ENCODE results near the gene FSCN2. TPM values are rescaled to one million over a fixed set of nuclear protein-coding genes. Genes with fewer than 3 reads are reported as not detected.

The FSCN2 gene
- total and polyA plus RNA-seq, 2 of the 4 experiments (the other 2 are of a cell fraction), result 0.18 to 0.84 TPM

DNA sequence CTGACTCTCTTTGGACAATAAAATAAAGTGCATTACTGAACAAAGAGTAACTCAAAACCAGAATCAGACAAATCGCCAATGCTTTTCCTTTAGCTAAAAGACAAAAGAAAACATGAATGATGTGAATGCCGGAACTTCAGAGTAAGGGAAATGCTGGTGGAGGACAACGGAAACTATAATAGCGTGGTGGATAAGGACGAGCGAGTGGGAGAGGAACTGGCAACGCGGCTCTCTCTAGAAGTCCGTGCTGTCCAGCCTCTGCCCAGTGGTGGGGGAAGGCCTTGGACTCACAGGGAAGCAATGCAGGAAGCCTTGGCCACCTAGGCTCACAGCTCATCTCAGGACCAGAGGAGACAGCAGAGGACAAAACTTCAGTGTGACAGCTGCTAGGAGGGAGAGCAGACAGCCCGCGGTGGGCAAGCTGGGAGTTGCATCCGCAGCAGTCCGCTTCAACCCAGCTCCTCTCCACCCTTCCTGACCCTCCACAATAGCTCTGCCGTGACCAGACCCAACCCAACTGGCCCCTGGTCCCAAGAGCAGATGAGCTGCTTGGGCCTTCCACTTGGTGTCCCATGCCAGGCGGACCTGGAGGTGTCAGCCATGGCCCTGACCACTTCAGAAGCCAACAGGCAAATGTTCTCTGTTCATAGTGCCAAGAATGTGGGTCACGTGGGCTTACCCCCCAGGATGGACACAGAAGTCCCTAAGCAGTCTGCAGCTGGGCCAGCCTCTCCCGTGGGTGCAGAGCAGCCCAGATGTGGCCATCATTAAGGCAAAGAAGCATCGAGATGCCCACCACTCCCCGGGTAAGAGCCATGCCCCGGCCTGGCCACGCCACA is 29.3 kb downstream of the FSCN2 start:
- Histone ChIP-seq H2BK15ac (ENCODE audit: low read depth, low read length) (no peak overlapping the region), H3K9ac (ENCODE audit: low read depth, low read length) (no peak overlapping the region), H3K23ac (ENCODE audit: low read depth, low read length) (no peak overlapping the region), H3K14ac (replicated peaks; ENCODE audit: low read depth, low read length) (no peak overlapping the region), H4K8ac (ENCODE audit: low read depth in 2 of 2, low read length in 2 of 2) (no peak overlapping the region; a peak in 1 of 4 replicates), H4K5ac (ENCODE audit: low read depth, low read length) (no peak overlapping the region), H2BK20ac (ENCODE audit: low read depth, low read length) (no peak overlapping the region), H3K27ac (ENCODE audit: insufficient read depth, low read length) (no peak overlapping the region), H3K4ac (ENCODE audit: low read depth, low read length) (no peak overlapping the region), H2BK5ac (ENCODE audit: low read depth, low read length, poor library complexity, severe bottlenecking) (no peak overlapping the region), H3K79me1 (ENCODE audit: low read depth in 1 of 2, low read length in 2 of 2) (peaks cover 8 to 76% of the 10 kb centered on the region in 2 experiments), H3K27me3 (ENCODE audit: control insufficient read depth, insufficient read depth, low read length) (no peaks in the 10 kb centered on the region), H2AFZ (replicated peaks; ENCODE audit: low read length, poor library complexity) (no peak overlapping the region), H3K9me1 (ENCODE audit: insufficient read depth, low read length) (peaks cover 12% of the 10 kb centered on the region), H3K4me3 (ENCODE audit: insufficient read depth, low read depth, low read length) (no peak overlapping the region), H2BK120ac (ENCODE audit: low read depth, low read length) (no peak overlapping the region), H4K91ac (ENCODE audit: insufficient read depth, low read depth, low read length) (no peak overlapping the region), H3K4me2 (ENCODE audit: low read depth, low read length) (no peak overlapping the region), H2AK5ac (ENCODE audit: low read depth, low read length) (0 out of 2 replicates have a peak overlapping the region, but pooled peaks have one; percentile 0), H3K4me1 (ENCODE audit: control insufficient read depth, insufficient read depth, low read length) (peaks cover 17% of the 10 kb centered on the region), H3K9me3 (ENCODE audit: control insufficient read depth, insufficient read depth, low read length) (no peaks in the 10 kb centered on the region), H3K56ac (ENCODE audit: extremely low read depth, insufficient read depth, low read length) (no peak overlapping the region), H2AK9ac (replicated peaks; ENCODE audit: low read depth, low read length, poor library complexity) (no peak overlapping the region), H3K36me3 (ENCODE audit: control insufficient read depth, insufficient read depth, low read length) (peaks cover 37% of the 10 kb centered on the region), H4K20me1 (ENCODE audit: insufficient read depth, low read length) (peaks cover 31% of the 10 kb centered on the region), H3K18ac (ENCODE audit: low read depth, low read length) (no peak overlapping the region)
- WGBS, 2 experiments (ENCODE audit: extremely low coverage in 2 of 2, insufficient read length in 1 of 2), result 99% methylated on average over 12 of the region's 21 CpGs; no CpG with 5 or more reads in 1 of the 2 experiments
- in situ Hi-C loops (cut with MboI; ENCODE audit: low sequenced_read_pairs) (no loop called here), dilution Hi-C loops (cut with HindIII; ENCODE audit: low sequenced_read_pairs, unreplicated experiment) (no loop called here), intact Hi-C loops (cut with micrococcal nuclease) (no loop called here)
- no peak for ATAC-seq (ENCODE audit: low read depth)
- POLR2A ChIA-PET (ENCODE audit: unreplicated experiment), result interaction anchor here (0.5 kb wide), 2 partner anchors 37 to 43 kb away, joined by 3 read pairs; no protein-coding TSS in a partner anchor
- CTCF ChIA-PET, result interaction anchor here (0.9 kb wide), 1 partner anchor 42 kb away, joined by 4 read pairs; no protein-coding TSS in a partner anchor
- no TSS peak for BruUV-seq (replicated peaks)
- DNase-seq, result no peak
- TF ChIP-seq MAFK (IDR thresholded peaks at IDR 0.05; ENCODE audit: low read depth, low read length), result no peak
- TF ChIP-seq RAD21 (IDR thresholded peaks at IDR 0.05; ENCODE audit: low read length), result no peak
- TF ChIP-seq CEBPB (IDR thresholded peaks at IDR 0.05; ENCODE audit: low read depth, low read length), result no peak
- no peak for TF ChIP-seq CHD1 (IDR thresholded peaks at IDR 0.05; ENCODE audit: low read depth, low read length)
- no peak for TF ChIP-seq CTCF (conservative IDR thresholded peaks at IDR 0.05; ENCODE audit: low read depth, low read length)
- no peak for TF ChIP-seq BHLHE40 (IDR thresholded peaks at IDR 0.05; ENCODE audit: low read depth, low read length)
- no peak for TF ChIP-seq RCOR1 (IDR thresholded peaks at IDR 0.05; ENCODE audit: insufficient replicate concordance, low read length)
- TF ChIP-seq MAZ (IDR thresholded peaks at IDR 0.05; ENCODE audit: borderline replicate concordance, low read depth, low read length), result no peak
- TF ChIP-seq POLR2A (IDR thresholded peaks at IDR 0.05; ENCODE audit: low read depth, low read length), result no peak
- TF ChIP-seq RFX5 (IDR thresholded peaks at IDR 0.05; ENCODE audit: low read depth, low read length), result no peak
- no peak for TF ChIP-seq MXI1 (IDR thresholded peaks at IDR 0.05; ENCODE audit: borderline replicate concordance, low read depth, low read length)
- TF ChIP-seq USF2 (IDR thresholded peaks at IDR 0.05; ENCODE audit: low read depth, low read length), result no peak
- TF ChIP-seq SMC3 (IDR thresholded peaks at IDR 0.05; ENCODE audit: low read depth, low read length), result no peak
- no peak for TF ChIP-seq NFE2L2 (IDR thresholded peaks at IDR 0.05; ENCODE audit: low read depth, low read length)

Measured in IMR-90 (cell line).